ENCODE data around the gene RAB29. TPM values are rescaled to one million over a fixed set of nuclear protein-coding genes. Genes with fewer than 3 reads are reported as not detected.
A peak's percentile ranks its signal among the peaks of the same experiment; 100 is the strongest.

The RAB29 gene
- total and polyA plus RNA-seq, 9 of the 15 experiments (the other 6 are each of a cell fraction or from before 2014, with no cell fraction given) = 6.3 to 17.6 (median 8.0) TPM

GRCh38 chr1:205787287-205787916 is 12.1 kb upstream of the RAB29 start (continued):
- no peak for TF ChIP-seq ZNF318 (IDR thresholded peaks at IDR 0.05; ENCODE audit: borderline replicate concordance in 1 of 2, low read depth in 1 of 2)
- peak; percentile 13; the same call in 1 of the 2 replicates for TF ChIP-seq ADNP (tag; IDR thresholded peaks at IDR 0.05)
- TF ChIP-seq SPI1 (IDR thresholded peaks at IDR 0.05; ENCODE audit: borderline replicate concordance, low read depth, low read length) = peak; percentile 75; the same call in 1 of the 2 replicates
- no peak for TF ChIP-seq HEY1 (CRISPR knock-in tag; IDR thresholded peaks at IDR 0.05; ENCODE audit: borderline replicate concordance)
- TF ChIP-seq HINFP (tag; conservative IDR thresholded peaks at IDR 0.05; ENCODE audit: low read depth) = no peak
- no peak for TF ChIP-seq ZFPM2 (CRISPR knock-in tag; IDR thresholded peaks at IDR 0.05)
- TF ChIP-seq CSDE1 (IDR thresholded peaks at IDR 0.05) = no peak
- no peak for TF ChIP-seq KLF10 (CRISPR knock-in tag; IDR thresholded peaks at IDR 0.05)
- TF ChIP-seq CBX8 (IDR thresholded peaks at IDR 0.05; ENCODE audit: borderline replicate concordance, extremely low read depth, low read depth, low read length, poor library complexity, severe bottlenecking) = no peak
- TF ChIP-seq ZNF316 (IDR thresholded peaks at IDR 0.05) = peak; percentile 94
- no peak for TF ChIP-seq POLR2AphosphoS5 (IDR thresholded peaks at IDR 0.05; ENCODE audit: control insufficient read depth, insufficient read depth, low read depth, low read length)
- TF ChIP-seq ZNF12 (CRISPR knock-in tag; IDR thresholded peaks at IDR 0.05) = no peak
- peak; percentile 80; the same call in 1 of the 2 replicates for TF ChIP-seq SMARCE1 (IDR thresholded peaks at IDR 0.05)
- TF ChIP-seq KLF16 (IDR thresholded peaks at IDR 0.05) = no peak
- TF ChIP-seq ZNF644 (tag; IDR thresholded peaks at IDR 0.05; ENCODE audit: low read depth) = no peak
- no peak for TF ChIP-seq USF2 (CRISPR knock-in tag; IDR thresholded peaks at IDR 0.05)
- no peak for TF ChIP-seq ILF3 (IDR thresholded peaks at IDR 0.05; ENCODE audit: borderline replicate concordance)
- no peak for TF ChIP-seq ILK (tag; IDR thresholded peaks at IDR 0.05; ENCODE audit: borderline replicate concordance, low read depth)

Data from K562 (cell line).